ENCODE data around the gene C17orf113. TPM values are rescaled to one million over a fixed set of nuclear protein-coding genes. Genes with fewer than 3 reads are reported as not detected.

C17orf113 gene
- total and polyA plus RNA-seq, 2 of the 4 experiments (the other 2 are of a cell fraction): under 0.01 to 0.03 TPM

- Histone ChIP-seq H3K4me2 (ENCODE audit: low read depth, low read length) (no peak overlapping the region), H2BK20ac (ENCODE audit: low read depth, low read length) (no peak overlapping the region), H3K36me3 (ENCODE audit: control insufficient read depth, insufficient read depth, low read length) (no peaks in the 10 kb centered on the region), H3K27me3 (ENCODE audit: control insufficient read depth, insufficient read depth, low read length) (peaks cover 77% of the 10 kb centered on the region), H3K79me1 (ENCODE audit: low read depth in 1 of 2, low read length in 2 of 2) (no peaks in the 10 kb centered on the region), H2AK5ac (ENCODE audit: low read depth, low read length) (no peak overlapping the region), H4K8ac (ENCODE audit: low read depth in 2 of 2, low read length in 2 of 2) (no peak overlapping the region), H2AFZ (replicated peaks; ENCODE audit: low read length, poor library complexity) (no peak overlapping the region), H3K9me1 (ENCODE audit: insufficient read depth, low read length) (peaks cover 3% of the 10 kb centered on the region; the same call in 1 of the 2 replicates), H3K14ac (replicated peaks; ENCODE audit: low read depth, low read length) (no peak overlapping the region; the same call in 1 of the 2 replicates), H4K20me1 (ENCODE audit: insufficient read depth, low read length) (no peaks in the 10 kb centered on the region), H2AK9ac (replicated peaks; ENCODE audit: low read depth, low read length, poor library complexity) (no peak overlapping the region), H3K27ac (ENCODE audit: insufficient read depth, low read length) (no peak overlapping the region), H4K91ac (ENCODE audit: insufficient read depth, low read depth, low read length) (no peak overlapping the region), H3K9ac (ENCODE audit: low read depth, low read length) (no peak overlapping the region), H3K23ac (ENCODE audit: low read depth, low read length) (no peak overlapping the region), H3K4me1 (ENCODE audit: control insufficient read depth, insufficient read depth, low read length) (no peaks in the 10 kb centered on the region), H3K56ac (ENCODE audit: extremely low read depth, insufficient read depth, low read length) (no peak overlapping the region), H3K18ac (ENCODE audit: low read depth, low read length) (no peak overlapping the region), H2BK5ac (ENCODE audit: low read depth, low read length, poor library complexity, severe bottlenecking) (no peak overlapping the region), H2BK15ac (ENCODE audit: low read depth, low read length) (no peak overlapping the region), H3K9me3 (ENCODE audit: control insufficient read depth, insufficient read depth, low read length) (no peaks in the 10 kb centered on the region), H4K5ac (ENCODE audit: low read depth, low read length) (no peak overlapping the region), H2BK120ac (ENCODE audit: low read depth, low read length) (no peak overlapping the region), H3K4ac (ENCODE audit: low read depth, low read length) (no peak overlapping the region), H3K4me3 (ENCODE audit: insufficient read depth, low read depth, low read length) (no peak overlapping the region)
- intact Hi-C loops (cut with micrococcal nuclease): no loop called here
- dilution Hi-C loops (cut with HindIII; ENCODE audit: low sequenced_read_pairs, unreplicated experiment): no loop called here
- ChIA-PET POLR2A (ENCODE audit: unreplicated experiment) (interaction anchor here (0.7 kb wide), 1 partner anchor 96 kb away, joined by 12 read pairs; no protein-coding TSS in a partner anchor), CTCF (no interaction called here)
- ATAC-seq (ENCODE audit: low read depth): peak; percentile 35; the same call in 1 of the 2 replicates
- WGBS, 2 experiments (ENCODE audit: extremely low coverage in 2 of 2, insufficient read length in 1 of 2): 13% methylated on average over 3 of the region's 6 CpGs; no CpG with 5 or more reads in 1 of the 2 experiments
- TF ChIP-seq RCOR1 (IDR thresholded peaks at IDR 0.05; ENCODE audit: insufficient replicate concordance, low read length): no peak
- TF ChIP-seq BHLHE40 (IDR thresholded peaks at IDR 0.05; ENCODE audit: low read depth, low read length): no peak
- TF ChIP-seq MAZ (IDR thresholded peaks at IDR 0.05; ENCODE audit: borderline replicate concordance, low read depth, low read length): no peak
- TF ChIP-seq CTCF (conservative IDR thresholded peaks at IDR 0.05; ENCODE audit: low read depth, low read length): no peak
- no peak for TF ChIP-seq CEBPB (IDR thresholded peaks at IDR 0.05; ENCODE audit: low read depth, low read length)
- TF ChIP-seq USF2 (IDR thresholded peaks at IDR 0.05; ENCODE audit: low read depth, low read length): no peak
- TF ChIP-seq POLR2A (IDR thresholded peaks at IDR 0.05; ENCODE audit: low read depth, low read length): no peak
- TF ChIP-seq NFE2L2 (IDR thresholded peaks at IDR 0.05; ENCODE audit: low read depth, low read length): no peak
- DNase-seq: peak; percentile 12
- in situ Hi-C loops (cut with MboI; ENCODE audit: low sequenced_read_pairs): no loop called here
- no TSS peak for BruUV-seq (replicated peaks)
Observed at GRCh38 chr17:42055496-42055895, 5.1 kb upstream of the C17orf113 start.

Measured in IMR-90 (cell line).